NCI-H2227 treated with DMSO at 0.1 percent for 48 hours (cell line): ENCODE data around the gene BACE2.

Experiments used
- DNase-seq: peaks from one replicate; lab custom pipeline; 2025; lab: John Stamatoyannopoulos, UW

BACE2 gene

GRCh38 chr21:41167348-41168342 is at the start of gene BACE2:
Gene BACE2 (plus strand): TSS chr21:41168160. CDS start chr21:41168264, 104 bp downstream.
- DNase-seq = peak; percentile 8

- no peak for DNase-seq
These were observed 48.1 kb upstream of the BACE2 start for GRCh38 chr21:41119901-41120300.

- no peak for DNase-seq
These were observed 47.0 kb upstream of the BACE2 start for GRCh38 chr21:41120997-41121396.

- no peak for DNase-seq
These were observed 46.1 kb upstream of the BACE2 start for GRCh38 chr21:41121785-41122415.

- no peak for DNase-seq
These were observed 43.2 kb upstream of the BACE2 start for GRCh38 chr21:41124641-41125201.

- no peak for DNase-seq
These were observed 39.0 kb upstream of the BACE2 start for GRCh38 chr21:41128981-41129380.

- no peak for DNase-seq
These were observed 37.1 kb upstream of the BACE2 start for GRCh38 chr21:41130883-41131282.

GRCh38 chr21:41133874-41134522 is 34.0 kb upstream of the BACE2 start:
- DNase-seq = no peak

GRCh38 chr21:41135746-41136145 is 32.2 kb upstream of the BACE2 start:
- DNase-seq = no peak

GRCh38 chr21:41136286-41136685 is 31.7 kb upstream of the BACE2 start:
- no peak for DNase-seq

- DNase-seq = no peak
These were observed 30.6 kb upstream of the BACE2 start for GRCh38 chr21:41137401-41137800.

GRCh38 chr21:41137889-41138288 is 30.1 kb upstream of the BACE2 start:
- no peak for DNase-seq

- DNase-seq = no peak
These were observed 29.2 kb upstream of the BACE2 start for GRCh38 chr21:41138711-41139110.

- no peak for DNase-seq
These were observed 28.7 kb upstream of the BACE2 start for GRCh38 chr21:41139275-41139674.

- DNase-seq = no peak
These were observed 28.0 kb upstream of the BACE2 start for GRCh38 chr21:41139951-41140350.

GRCh38 chr21:41141031-41141457 is 26.9 kb upstream of the BACE2 start:
- DNase-seq = no peak

- no peak for DNase-seq
These were observed 25.7 kb upstream of the BACE2 start for GRCh38 chr21:41142051-41142795.

GRCh38 chr21:41143596-41144325 is 24.2 kb upstream of the BACE2 start:
- DNase-seq = no peak

- no peak for DNase-seq
These were observed 20.6 kb upstream of the BACE2 start for GRCh38 chr21:41147096-41147978.

- no peak for DNase-seq
These were observed 20.0 kb upstream of the BACE2 start for GRCh38 chr21:41147979-41148355.
